HG02840 (cell line): Measurements from ENCODE around the gene FOXP2.

ENCODE experiments used
- ATAC-seq: cut with Tn5 transposase; IDR thresholded peaks from one replicate; pipeline ENCODE4 v1.9.1; 2021; ENCODE audit warnings: mild to moderate bottlenecking, moderate library complexity, moderate number of reproducible peaks; ENCODE audit not compliant: unreplicated experiment, low FRiP score

The FOXP2 gene

DNA sequence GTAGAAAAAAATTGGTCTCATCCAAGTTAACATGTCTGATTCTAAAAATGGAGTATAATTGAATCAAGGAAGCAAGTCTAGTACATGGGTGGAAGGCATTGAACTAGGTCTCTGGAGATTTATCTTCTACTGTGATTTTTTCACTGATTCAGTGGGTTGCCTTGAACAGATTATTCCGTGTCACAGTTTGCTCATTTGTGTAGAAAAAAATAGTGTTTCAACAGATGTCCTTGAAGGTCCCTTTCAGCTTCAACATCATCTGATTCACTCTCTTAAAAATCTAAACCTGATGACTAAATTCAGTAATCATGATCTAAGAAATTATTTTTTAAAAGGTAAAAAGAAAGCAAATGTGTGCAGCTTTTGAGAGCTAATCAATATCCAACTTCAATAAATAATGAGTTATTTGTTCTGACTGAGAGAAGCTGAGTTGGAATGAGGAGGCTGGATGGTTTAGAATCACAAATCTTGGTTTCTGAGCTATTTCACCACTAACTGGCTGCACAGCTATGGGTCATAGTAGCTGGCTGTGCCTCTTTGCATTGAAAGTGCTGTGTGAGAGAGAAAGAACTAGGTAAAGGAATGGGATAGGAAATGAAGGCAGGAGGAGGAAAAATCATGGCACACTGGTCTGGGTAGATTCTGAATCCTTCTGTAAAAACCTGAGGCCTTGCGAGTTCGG, 285.8 kb downstream of the FOXP2 start:
- no peak for ATAC-seq

- no peak for ATAC-seq
These were observed 289.1 kb downstream of the FOXP2 start for GRCh38 chr7:114703677-114704076.

DNA sequence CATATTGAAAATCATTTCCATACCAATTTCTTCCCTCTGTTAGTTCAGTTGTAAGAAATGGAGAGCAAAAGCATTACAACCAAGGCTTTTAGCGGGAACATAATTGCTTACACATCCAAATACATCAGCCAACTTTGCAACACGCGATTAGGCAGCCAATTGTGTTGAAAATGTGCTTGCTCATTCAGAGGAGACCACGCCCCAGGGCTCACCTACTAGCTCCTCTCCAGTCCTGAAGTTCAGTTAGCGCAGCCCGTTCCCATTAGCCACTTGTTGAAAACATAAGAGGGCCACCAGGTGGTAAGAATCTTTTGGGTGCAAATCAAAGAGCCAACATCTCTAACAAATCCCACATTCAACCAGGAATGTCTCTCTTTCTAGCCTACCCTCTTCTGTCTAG, 294.0 kb downstream of the FOXP2 start:
- no peak for ATAC-seq

- ATAC-seq = no peak
These were observed 295.9 kb downstream of the FOXP2 start for GRCh38 chr7:114710499-114710898.

- ATAC-seq = no peak
These were observed 296.6 kb downstream of the FOXP2 start for GRCh38 chr7:114711241-114711640.

- no peak for ATAC-seq
These were observed 301.3 kb downstream of the FOXP2 start for GRCh38 chr7:114715907-114716306.

DNA sequence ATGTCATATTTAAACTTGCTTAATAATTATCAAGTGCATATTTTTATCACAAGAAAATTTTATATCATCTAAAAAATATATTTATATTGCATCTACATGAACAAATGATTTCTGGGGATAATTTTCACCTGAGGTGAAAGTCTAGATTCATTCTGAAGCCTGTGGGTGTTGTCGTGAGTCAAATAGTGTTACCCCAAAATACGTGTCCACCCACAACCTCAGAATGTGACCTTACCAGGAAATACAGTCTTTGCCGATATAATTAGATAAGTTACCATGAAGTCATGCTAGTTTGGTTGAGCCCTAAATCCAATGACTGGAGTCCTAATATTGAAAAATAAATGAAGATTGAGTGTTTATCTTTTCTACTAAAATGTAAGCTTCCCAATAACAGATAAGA, 304.2 kb downstream of the FOXP2 start:
- ATAC-seq = no peak

GRCh38 chr7:114720725-114721124, 306.1 kb downstream of the FOXP2 start:
- no peak for ATAC-seq

DNA sequence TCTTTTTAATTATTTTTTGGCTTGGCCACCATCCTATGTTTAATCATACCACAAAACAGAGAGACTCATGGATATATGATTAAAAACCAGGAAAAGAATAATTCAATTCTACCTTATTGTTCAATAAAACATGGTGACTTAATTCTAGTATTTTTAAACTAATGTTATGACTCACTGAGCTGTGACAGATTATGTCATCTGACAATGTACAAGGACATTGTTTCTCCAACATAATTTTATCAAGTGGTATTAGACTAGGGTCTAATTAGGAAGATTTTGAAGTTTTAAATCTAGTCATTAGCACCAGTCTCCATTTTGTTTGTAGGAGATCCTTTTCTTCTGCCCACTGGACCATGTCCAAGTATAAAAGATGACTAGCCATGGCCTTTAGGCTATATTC, 307.9 kb downstream of the FOXP2 start:
- no peak for ATAC-seq

GRCh38 chr7:114723308-114723707, 308.7 kb downstream of the FOXP2 start:
- ATAC-seq = no peak

DNA sequence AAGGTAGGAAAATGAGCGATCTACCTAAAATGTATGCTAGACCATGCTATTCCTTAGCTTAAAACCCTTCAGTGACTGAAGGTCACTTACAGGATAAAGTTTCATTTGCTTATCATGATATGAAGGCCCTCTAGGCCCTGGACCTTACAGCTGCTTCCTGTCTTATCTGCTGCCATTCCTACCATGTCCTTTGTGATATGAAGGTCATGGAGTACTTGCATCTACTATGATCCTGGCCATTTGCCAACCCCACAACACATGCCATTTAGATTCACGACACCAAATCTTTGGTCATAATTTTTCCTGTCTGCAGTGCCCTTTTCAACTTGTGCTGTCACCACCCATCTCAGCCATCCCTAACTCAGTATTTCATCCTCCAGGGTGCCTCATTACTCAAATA, 325.5 kb downstream of the FOXP2 start:
- no peak for ATAC-seq

- ATAC-seq = no peak
These were observed 326.3 kb downstream of the FOXP2 start for GRCh38 chr7:114740941-114741340.

DNA sequence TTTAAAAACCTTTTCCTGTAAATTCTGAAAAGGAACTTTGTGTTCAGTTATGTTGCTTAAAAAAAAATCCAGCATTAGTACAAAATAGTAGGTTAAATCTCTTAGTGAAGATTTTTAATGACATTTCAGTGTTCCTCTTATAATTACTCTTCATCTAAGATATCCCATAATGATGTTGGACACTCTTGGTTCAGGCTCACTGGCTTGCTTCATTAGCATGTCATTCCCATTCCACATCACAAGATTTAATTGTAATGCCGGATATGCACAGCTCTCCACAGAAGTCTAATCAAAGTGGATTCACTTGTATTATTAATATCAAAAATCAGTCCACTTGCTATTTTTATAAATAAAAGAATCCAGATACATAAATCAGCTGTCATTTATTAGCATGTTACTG, 327.3 kb downstream of the FOXP2 start:
- no peak for ATAC-seq
